ENCODE results near the gene PRKG1. TPM values are rescaled to one million over a fixed set of nuclear protein-coding genes. Genes with fewer than 3 reads are reported as not detected.

The PRKG1 gene
- polyA plus RNA-seq, 1 donor (not counting 4 experiments of a cell fraction or from before 2014, with no cell fraction given), result 0.24 TPM

DNA sequence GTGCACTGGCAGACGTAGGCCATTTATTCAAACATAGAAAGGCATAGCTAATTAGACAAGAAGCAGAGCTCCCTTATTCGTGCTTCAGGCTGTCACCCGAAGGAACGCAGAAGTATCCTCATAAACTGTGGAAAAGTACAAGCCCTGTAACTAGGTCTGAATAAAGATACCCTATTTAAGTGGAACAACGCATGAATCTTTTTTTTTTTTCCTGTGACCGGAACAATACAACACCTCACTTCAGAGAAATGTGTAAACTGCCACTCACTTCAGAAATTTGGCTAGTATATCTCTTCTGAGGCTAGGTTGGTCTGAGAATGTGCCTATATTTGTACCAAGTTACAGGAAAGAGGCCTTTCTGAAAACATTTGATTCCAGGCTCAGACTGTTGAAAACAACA lies 633.1 kb downstream of the PRKG1 start:
- no peak overlapping the region for H2AFZ ChIP-seq (ENCODE audit: control insufficient read depth, low read length)
- no peaks in the 10 kb centered on the region for H3K79me2 ChIP-seq (ENCODE audit: control insufficient read depth, insufficient read depth, low read length)
- H3K27me3 ChIP-seq (ENCODE audit: control insufficient read depth, extremely low read depth, insufficient read depth, low read length), result no peaks in the 10 kb centered on the region
- no peaks in the 10 kb centered on the region for H4K20me1 ChIP-seq (ENCODE audit: control insufficient read depth, extremely low read depth, insufficient read depth, low read length)
- no peak overlapping the region for H3K4me2 ChIP-seq (ENCODE audit: control insufficient read depth, extremely low read depth, insufficient read depth, low read depth, low read length)
- H3K9ac ChIP-seq (ENCODE audit: control insufficient read depth, extremely low read depth, insufficient read depth, low read length), result no peak overlapping the region
- no peak overlapping the region for H3K4me3 ChIP-seq (ENCODE audit: control insufficient read depth in 2 of 3, extremely low read depth in 1 of 3, insufficient read depth in 2 of 3, low read depth in 1 of 3, low read length in 3 of 3)
- no peak for FAIRE-seq
- no peaks in the 10 kb centered on the region for H3K9me1 ChIP-seq (ENCODE audit: control insufficient read depth, extremely low read depth, insufficient read depth, low read length)
- H3K9me3 ChIP-seq (ENCODE audit: control insufficient read depth, low read depth, low read length), result no peaks in the 10 kb centered on the region
- TF ChIP-seq CTCF (optimal IDR thresholded peaks at IDR 0.05 in 1 of 3, IDR thresholded peaks at IDR 0.05 in 1 of 3, conservative IDR thresholded peaks at IDR 0.05 in 1 of 3; ENCODE audit: extremely low read depth in 1 of 3, insufficient read depth in 2 of 3, low read length in 3 of 3) (no peak), EZH2 (IDR thresholded peaks at IDR 0.05; ENCODE audit: low read length) (no peak)
- no peak for DNase-seq (ENCODE audit: low read depth, low spot score)
- H3K27ac ChIP-seq (ENCODE audit: control insufficient read depth, insufficient read depth, low read length), result no peak overlapping the region
- no peaks in the 10 kb centered on the region for H3K36me3 ChIP-seq (ENCODE audit: control insufficient read depth in 2 of 2, extremely low read depth in 1 of 2, insufficient read depth in 2 of 2, low read length in 2 of 2)
- no peaks in the 10 kb centered on the region for H3K4me1 ChIP-seq (ENCODE audit: control insufficient read depth, extremely low read depth, insufficient read depth, low read length)
- dilution Hi-C loops (cut with MboI; ENCODE audit: extremely low pct_ligation_motif_present, low sequenced_read_pairs), result no loop called here

- Histone ChIP-seq H3K9ac (ENCODE audit: control insufficient read depth, extremely low read depth, insufficient read depth, low read length) (no peak overlapping the region), H3K27ac (ENCODE audit: control insufficient read depth, insufficient read depth, low read length) (no peak overlapping the region), H3K4me1 (ENCODE audit: control insufficient read depth, extremely low read depth, insufficient read depth, low read length) (no peaks in the 10 kb centered on the region), H3K36me3 (ENCODE audit: control insufficient read depth in 2 of 2, extremely low read depth in 1 of 2, insufficient read depth in 2 of 2, low read length in 2 of 2) (no peaks in the 10 kb centered on the region), H3K9me3 (ENCODE audit: control insufficient read depth, low read depth, low read length) (no peaks in the 10 kb centered on the region), H3K4me3 (ENCODE audit: control insufficient read depth in 2 of 3, extremely low read depth in 1 of 3, insufficient read depth in 2 of 3, low read depth in 1 of 3, low read length in 3 of 3) (no peak overlapping the region), H3K4me2 (ENCODE audit: control insufficient read depth, extremely low read depth, insufficient read depth, low read depth, low read length) (no peak overlapping the region), H4K20me1 (ENCODE audit: control insufficient read depth, extremely low read depth, insufficient read depth, low read length) (no peaks in the 10 kb centered on the region), H3K27me3 (ENCODE audit: control insufficient read depth, extremely low read depth, insufficient read depth, low read length) (no peaks in the 10 kb centered on the region), H2AFZ (ENCODE audit: control insufficient read depth, low read length) (no peak overlapping the region), H3K79me2 (ENCODE audit: control insufficient read depth, insufficient read depth, low read length) (no peaks in the 10 kb centered on the region), H3K9me1 (ENCODE audit: control insufficient read depth, extremely low read depth, insufficient read depth, low read length) (no peaks in the 10 kb centered on the region)
- TF ChIP-seq EZH2 (IDR thresholded peaks at IDR 0.05; ENCODE audit: low read length) (no peak), CTCF (optimal IDR thresholded peaks at IDR 0.05 in 1 of 3, IDR thresholded peaks at IDR 0.05 in 1 of 3, conservative IDR thresholded peaks at IDR 0.05 in 1 of 3; ENCODE audit: extremely low read depth in 1 of 3, insufficient read depth in 2 of 3, low read length in 3 of 3) (no peak)
- no peak for DNase-seq (ENCODE audit: low read depth, low spot score)
- dilution Hi-C loops (cut with MboI; ENCODE audit: extremely low pct_ligation_motif_present, low sequenced_read_pairs), result no loop called here
- FAIRE-seq, result no peak
These were observed 633.6 kb downstream of the PRKG1 start for GRCh38 chr10:51707821-51708424.

Data from keratinocyte (primary cell).